ENCODE results near the gene ZNF497. TPM values are rescaled to one million over a fixed set of nuclear protein-coding genes. Genes with fewer than 3 reads are reported as not detected.

ZNF497 gene
- total and polyA plus RNA-seq, 2 of the 13 experiments (the other 11 are each of a cell fraction or from before 2014, with no cell fraction given), result 1.5 to 1.9 TPM

GRCh38 chr19:58352760-58353671, 9.5 kb downstream of the ZNF497 start, which contains the start of gene A1BG (continued):
- no peak for TF ChIP-seq HIC2 (CRISPR knock-in tag; IDR thresholded peaks at IDR 0.05; ENCODE audit: low read depth)
- TF ChIP-seq, protein P1, sequence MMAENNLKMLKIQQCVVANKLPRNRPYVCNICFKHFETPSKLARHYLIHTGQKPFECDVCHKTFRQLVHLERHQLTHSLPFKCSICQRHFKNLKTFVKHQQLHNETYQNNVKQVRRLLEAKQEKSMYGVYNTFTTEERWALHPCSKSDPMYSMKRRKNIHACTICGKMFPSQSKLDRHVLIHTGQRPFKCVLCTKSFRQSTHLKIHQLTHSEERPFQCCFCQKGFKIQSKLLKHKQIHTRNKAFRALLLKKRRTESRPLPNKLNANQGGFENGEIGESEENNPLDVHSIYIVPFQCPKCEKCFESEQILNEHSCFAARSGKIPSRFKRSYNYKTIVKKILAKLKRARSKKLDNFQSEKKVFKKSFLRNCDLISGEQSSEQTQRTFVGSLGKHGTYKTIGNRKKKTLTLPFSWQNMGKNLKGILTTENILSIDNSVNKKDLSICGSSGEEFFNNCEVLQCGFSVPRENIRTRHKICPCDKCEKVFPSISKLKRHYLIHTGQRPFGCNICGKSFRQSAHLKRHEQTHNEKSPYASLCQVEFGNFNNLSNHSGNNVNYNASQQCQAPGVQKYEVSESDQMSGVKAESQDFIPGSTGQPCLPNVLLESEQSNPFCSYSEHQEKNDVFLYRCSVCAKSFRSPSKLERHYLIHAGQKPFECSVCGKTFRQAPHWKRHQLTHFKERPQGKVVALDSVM (CRISPR knock-in tag; IDR thresholded peaks at IDR 0.05), result no peak
- TF ChIP-seq, protein P2, sequence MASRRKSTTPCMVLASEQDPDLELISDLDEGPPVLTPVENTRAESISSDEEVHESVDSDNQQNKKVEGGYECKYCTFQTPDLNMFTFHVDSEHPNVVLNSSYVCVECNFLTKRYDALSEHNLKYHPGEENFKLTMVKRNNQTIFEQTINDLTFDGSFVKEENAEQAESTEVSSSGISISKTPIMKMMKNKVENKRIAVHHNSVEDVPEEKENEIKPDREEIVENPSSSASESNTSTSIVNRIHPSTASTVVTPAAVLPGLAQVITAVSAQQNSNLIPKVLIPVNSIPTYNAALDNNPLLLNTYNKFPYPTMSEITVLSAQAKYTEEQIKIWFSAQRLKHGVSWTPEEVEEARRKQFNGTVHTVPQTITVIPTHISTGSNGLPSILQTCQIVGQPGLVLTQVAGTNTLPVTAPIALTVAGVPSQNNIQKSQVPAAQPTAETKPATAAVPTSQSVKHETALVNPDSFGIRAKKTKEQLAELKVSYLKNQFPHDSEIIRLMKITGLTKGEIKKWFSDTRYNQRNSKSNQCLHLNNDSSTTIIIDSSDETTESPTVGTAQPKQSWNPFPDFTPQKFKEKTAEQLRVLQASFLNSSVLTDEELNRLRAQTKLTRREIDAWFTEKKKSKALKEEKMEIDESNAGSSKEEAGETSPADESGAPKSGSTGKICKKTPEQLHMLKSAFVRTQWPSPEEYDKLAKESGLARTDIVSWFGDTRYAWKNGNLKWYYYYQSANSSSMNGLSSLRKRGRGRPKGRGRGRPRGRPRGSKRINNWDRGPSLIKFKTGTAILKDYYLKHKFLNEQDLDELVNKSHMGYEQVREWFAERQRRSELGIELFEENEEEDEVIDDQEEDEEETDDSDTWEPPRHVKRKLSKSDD (CRISPR knock-in tag; IDR thresholded peaks at IDR 0.05; ENCODE audit: low read depth), result no peak
- TF ChIP-seq MBNL3 (CRISPR knock-in tag; conservative IDR thresholded peaks at IDR 0.05), result no peak
- no peak for TF ChIP-seq ZNF101 (CRISPR knock-in tag; IDR thresholded peaks at IDR 0.05; ENCODE audit: borderline replicate concordance, low read depth)
- peak; percentile 75 for TF ChIP-seq NCOA2 (CRISPR knock-in tag; IDR thresholded peaks at IDR 0.05)
- TF ChIP-seq NR1H2 (CRISPR knock-in tag; IDR thresholded peaks at IDR 0.05; ENCODE audit: borderline replicate concordance, low read depth), result no peak
- TF ChIP-seq MXI1 (IDR thresholded peaks at IDR 0.05; ENCODE audit: borderline replicate concordance, low read depth, low read length), result no peak
- TF ChIP-seq ZNF343 (CRISPR knock-in tag; IDR thresholded peaks at IDR 0.05), result no peak
- no peak for TF ChIP-seq HNRNPUL1 (IDR thresholded peaks at IDR 0.05; ENCODE audit: low read depth, low read length)
- TF ChIP-seq SMYD3 (CRISPR knock-in tag; IDR thresholded peaks at IDR 0.05), result no peak
- no peak for TF ChIP-seq MEIS2 (CRISPR knock-in tag; IDR thresholded peaks at IDR 0.05)
- TF ChIP-seq SKIL (CRISPR knock-in tag; IDR thresholded peaks at IDR 0.05; ENCODE audit: borderline replicate concordance), result no peak
- TF ChIP-seq ZNF230 (CRISPR knock-in tag; IDR thresholded peaks at IDR 0.05), result no peak
- TF ChIP-seq SIN3B (IDR thresholded peaks at IDR 0.05; ENCODE audit: low read length), result no peak
- no peak for TF ChIP-seq ZNF367 (CRISPR knock-in tag; IDR thresholded peaks at IDR 0.05; ENCODE audit: borderline replicate concordance)
